GM12891 (cell line): ENCODE measurements around the gene JAZF1.
A peak's percentile ranks its signal among the peaks of the same experiment; 100 is the strongest.

Experiments used
- DNase-seq: peaks from one replicate; pipeline ENCODE4 v3.0.0; 2011; ENCODE audit warnings: low spot score; ENCODE audit not compliant: insufficient read length
- FAIRE-seq: peaks from 2 replicates; lab custom pipeline; 2011; peaks lifted over from hg19 to GRCh38; lab: Jason Lieb, UNC
- PAX5 ChIP-seq: IDR thresholded peaks from 2 replicates; pipeline ENCODE4 v1.6.1; 2011; ENCODE audit warnings: low read length, moderate library complexity, mild to moderate bottlenecking; ENCODE audit not compliant: insufficient read depth, severe bottlenecking
- POLR2A ChIP-seq: IDR thresholded peaks from 2 replicates; pipeline ENCODE4 v1.6.1; 2011; ENCODE audit warnings: low read depth, low read length, control low read depth
- POLR2AphosphoS5 ChIP-seq: IDR thresholded peaks from 2 replicates; pipeline ENCODE4 v1.6.1; 2011; ENCODE audit warnings: low read depth, low read length, control low read depth
- POU2F2 ChIP-seq: IDR thresholded peaks from 2 replicates; pipeline ENCODE4 v1.6.1; 2011; ENCODE audit warnings: low read depth, mild to moderate bottlenecking, control low read depth, low read length, moderate library complexity
- SPI1 ChIP-seq: IDR thresholded peaks from 2 replicates; pipeline ENCODE4 v1.6.1; 2011; ENCODE audit warnings: low read depth, low read length, control low read depth
- TAF1 ChIP-seq: IDR thresholded peaks from 2 replicates; pipeline ENCODE4 v1.6.1; 2011; ENCODE audit warnings: low read depth, low read length, control low read depth

The JAZF1 gene

DNA sequence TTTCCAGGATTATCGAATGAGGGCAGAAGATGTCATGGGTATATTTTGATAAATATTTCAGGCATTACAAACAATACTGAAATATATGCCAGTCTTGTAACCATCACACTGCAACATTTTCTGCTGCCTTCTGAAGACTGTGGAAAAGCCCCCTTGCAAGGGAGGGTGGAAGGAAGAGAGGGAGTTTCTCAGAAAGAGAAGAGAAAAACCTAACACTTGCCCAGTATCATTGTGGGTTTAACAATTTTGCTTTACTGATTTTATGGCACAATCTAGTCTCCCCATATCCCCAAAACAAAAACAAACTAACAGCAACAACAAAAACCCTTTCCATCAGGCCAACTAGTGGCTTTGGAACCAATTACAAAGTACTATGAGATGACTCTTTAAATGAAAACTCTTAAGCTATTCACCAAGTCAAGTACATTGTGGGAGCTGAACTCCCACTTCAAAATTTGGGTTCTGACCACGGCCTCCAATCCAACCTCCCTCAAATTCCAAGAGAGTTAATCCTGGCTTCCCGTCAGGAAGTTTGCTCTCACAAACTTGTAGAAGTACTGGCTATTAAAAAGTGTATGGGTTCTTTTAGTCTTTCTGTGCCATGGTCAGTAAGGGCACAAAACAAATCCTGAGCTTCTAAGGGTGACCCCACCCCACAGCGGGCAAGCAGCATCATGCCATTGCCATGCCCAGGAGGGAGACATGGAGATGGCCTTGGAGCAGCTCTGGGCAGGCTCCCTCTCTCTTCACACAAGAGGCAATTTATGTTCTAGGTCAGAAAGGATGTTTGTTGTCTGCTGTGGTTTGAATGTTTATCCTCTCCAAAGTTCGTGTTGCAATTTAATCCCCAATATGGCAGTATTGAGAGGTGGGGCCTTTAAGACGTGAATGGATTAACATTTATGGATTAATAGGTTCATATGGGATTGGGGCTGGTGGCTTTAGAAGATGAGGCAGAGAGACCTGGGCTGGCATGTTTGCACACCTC, 96.3 kb downstream of the JAZF1 start:
- DNase-seq (no peak), FAIRE-seq (no peak)
- no peak for TF ChIP-seq TAF1

DNA sequence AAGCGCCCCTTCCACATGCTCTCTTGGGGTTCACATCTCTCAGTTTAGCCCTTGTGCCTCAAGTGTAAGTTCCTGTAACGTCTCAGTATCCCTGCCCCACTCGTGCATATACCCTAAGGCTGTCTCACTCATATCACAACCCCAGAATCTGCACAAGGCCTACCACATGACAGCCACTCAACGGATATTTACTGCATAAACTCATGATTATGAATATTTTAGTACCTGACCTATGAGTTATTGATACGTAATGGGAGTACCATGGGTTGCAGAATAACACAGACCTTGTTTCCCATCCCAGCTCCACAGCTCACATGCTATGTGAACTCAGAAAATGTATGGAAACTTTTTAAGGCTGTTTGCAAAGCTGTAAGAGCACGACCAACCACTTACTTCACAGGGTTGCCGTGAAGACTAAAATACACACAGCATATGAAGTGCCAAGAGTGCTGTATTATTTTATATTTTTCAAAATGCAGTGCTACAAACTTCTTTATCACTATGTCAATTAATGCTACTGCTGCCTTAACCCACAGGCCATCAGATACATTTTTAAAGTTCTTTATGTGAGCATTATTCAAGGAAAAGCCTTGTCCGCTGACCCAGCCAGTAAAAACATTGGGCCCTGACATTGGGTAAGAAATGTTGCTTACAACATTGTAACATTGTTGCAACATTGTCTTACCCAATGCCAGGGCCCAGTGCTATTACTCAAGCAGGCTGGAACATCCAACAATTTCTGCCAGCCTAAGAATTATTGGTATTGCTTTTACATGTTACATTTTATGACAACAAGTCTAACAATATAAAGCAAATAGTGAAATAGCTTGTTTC, 97.2 kb downstream of the JAZF1 start:
- no peak for TF ChIP-seq POLR2AphosphoS5
- TF ChIP-seq SPI1, result no peak
- TF ChIP-seq PAX5, result no peak
- no peak for TF ChIP-seq TAF1
- DNase-seq, result no peak
- FAIRE-seq, result no peak

DNA sequence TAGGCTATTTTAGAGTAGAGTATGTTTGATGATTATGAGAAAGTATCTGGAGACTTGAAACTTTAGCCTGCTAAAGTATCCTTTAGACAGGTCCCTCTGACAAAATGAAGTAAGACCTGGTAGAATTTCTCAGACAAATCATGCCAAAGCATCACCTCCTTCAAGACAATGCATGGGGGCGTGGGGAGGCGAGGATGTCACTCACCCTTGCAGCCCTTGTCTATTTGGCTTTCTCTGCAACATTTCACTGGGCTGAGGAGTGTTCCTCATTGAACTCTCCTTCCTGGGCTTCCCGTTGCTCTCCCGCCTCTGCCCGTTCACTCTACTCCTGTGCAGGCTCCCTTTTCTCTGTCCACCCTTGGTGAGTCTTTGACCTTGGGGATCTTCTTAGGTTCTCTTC, 98.5 kb downstream of the JAZF1 start:
- no peak for DNase-seq
- no peak for TF ChIP-seq POU2F2
- TF ChIP-seq TAF1, result no peak
- no peak for FAIRE-seq

DNA sequence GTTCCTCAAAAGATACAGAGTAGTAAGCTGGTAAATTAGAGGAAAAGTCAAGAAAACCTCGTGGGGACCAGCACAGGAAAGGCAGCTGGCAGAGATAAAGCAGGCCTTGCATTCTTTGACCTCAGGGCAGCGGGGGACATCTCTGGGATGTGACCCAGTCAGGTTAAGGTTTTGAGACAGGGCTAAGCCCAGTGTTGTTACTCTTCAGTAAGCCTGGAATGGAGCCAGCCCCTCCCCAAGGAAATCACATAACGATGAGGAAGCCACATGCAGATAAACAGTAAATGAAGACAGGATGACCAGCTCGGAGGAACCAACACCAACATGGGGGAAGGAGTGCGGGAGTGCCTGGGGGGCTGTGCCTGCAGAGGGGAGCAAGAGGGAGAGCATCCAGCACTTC, 99.6 kb downstream of the JAZF1 start:
- DNase-seq, result no peak
- FAIRE-seq, result no peak
- no peak for TF ChIP-seq POU2F2
- TF ChIP-seq SPI1, result no peak
- no peak for TF ChIP-seq TAF1
- no peak for TF ChIP-seq POLR2A
- TF ChIP-seq POLR2AphosphoS5, result no peak
- no peak for TF ChIP-seq PAX5

DNA sequence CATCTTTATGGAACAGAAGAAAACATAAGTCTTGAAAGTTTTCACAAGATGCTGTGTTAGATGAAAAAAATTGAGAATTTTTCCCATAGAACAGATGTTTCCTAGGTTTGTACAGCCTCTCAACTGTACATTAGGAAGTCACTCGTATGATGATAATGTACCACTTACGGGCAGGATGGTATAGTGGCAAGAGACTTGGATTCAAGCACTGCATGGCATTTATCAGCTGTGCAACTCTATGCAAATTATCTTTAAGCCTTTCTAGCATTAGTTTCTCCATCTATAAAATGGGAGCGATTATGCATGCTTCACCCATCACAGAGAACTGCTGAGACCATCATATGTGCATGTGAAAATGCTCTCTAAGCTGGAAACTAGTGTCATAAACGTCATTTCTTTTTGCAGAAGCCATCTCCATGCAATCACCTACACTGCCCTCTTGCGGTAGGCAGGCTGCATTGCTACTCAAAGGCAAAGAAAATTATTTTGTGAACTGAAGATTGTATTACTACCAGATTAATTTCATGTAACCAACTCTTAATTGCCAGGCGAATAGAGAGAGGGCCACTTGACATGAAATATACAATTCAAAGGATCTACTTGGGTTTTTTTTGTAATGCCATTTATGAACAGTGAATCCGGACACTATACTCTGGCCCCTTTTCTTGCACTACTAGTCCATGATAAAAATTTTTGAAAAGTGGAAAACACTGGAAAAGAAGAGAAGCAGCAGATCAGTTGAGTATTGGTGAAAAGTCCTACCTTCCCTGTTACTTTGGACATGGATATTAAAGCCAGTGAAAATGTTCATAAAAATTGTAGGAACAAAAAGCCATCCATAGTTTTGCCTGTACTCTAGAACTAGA, 102.3 kb downstream of the JAZF1 start:
- DNase-seq (peak; percentile 10), FAIRE-seq (peak; percentile 85)
- TF ChIP-seq POLR2A, result no peak
- TF ChIP-seq PAX5, result no peak
- no peak for TF ChIP-seq POU2F2
- no peak for TF ChIP-seq SPI1
- no peak for TF ChIP-seq TAF1
- no peak for TF ChIP-seq POLR2AphosphoS5

DNA sequence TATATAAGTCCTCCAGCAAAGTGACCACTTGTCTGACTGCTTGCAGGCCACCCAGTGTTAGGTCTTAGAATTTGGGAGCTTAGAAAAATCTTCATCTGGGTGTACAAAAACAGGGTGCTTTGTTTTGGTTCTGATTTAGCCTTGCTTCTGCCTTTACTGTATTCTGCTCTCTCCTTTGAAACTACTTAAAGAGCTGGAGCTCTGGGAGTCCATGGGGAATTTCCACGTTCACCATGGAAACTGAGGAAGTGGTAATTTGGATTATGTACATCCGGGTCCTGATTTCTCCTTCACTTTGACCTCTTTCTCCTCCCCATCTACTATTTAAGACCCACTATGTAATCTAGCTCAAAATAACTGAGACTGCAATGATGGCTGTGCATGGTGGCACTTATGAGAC, 103.0 kb downstream of the JAZF1 start:
- no peak for FAIRE-seq
- TF ChIP-seq POLR2AphosphoS5 (no peak), PAX5 (no peak), POLR2A (no peak), POU2F2 (no peak), TAF1 (no peak), SPI1 (no peak)
- no peak for DNase-seq

DNA sequence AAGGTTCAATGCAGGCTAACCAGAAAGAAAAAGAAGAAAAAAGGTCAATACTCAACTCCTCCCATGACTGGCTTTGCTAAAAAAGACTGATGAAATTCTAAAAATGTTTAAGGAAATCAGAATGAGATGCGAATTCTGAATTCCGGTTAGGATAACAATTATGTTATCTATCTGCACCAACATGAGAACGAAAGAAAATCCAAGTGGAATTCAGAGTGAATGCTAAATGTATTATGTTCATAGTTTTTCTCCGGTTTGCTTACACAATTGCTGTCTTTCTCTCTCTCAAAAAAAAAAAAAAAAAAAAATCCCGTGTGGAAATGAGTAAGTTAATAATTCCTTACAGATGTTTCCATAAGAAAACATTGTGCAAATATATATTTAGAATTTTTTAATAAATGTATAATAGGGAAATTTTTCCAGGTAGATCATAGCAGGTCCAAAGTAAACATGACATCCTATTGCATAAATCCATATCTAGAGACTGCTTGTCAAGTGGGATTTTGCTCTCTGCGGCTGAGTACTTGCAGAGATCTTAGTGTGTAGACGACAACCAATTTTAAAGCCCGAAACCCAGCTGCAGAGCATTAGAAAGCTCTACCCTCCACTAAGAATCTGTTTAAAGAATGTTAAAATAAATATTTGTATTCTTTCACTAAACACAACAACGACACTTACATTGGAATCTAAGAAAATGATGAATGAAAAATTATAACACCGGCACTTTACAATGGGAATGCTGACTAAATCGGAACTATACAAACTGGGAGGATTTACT, 104.0 kb downstream of the JAZF1 start:
- TF ChIP-seq TAF1 (no peak), POLR2A (no peak), PAX5 (no peak), POLR2AphosphoS5 (no peak), SPI1 (no peak)
- no peak for DNase-seq

DNA sequence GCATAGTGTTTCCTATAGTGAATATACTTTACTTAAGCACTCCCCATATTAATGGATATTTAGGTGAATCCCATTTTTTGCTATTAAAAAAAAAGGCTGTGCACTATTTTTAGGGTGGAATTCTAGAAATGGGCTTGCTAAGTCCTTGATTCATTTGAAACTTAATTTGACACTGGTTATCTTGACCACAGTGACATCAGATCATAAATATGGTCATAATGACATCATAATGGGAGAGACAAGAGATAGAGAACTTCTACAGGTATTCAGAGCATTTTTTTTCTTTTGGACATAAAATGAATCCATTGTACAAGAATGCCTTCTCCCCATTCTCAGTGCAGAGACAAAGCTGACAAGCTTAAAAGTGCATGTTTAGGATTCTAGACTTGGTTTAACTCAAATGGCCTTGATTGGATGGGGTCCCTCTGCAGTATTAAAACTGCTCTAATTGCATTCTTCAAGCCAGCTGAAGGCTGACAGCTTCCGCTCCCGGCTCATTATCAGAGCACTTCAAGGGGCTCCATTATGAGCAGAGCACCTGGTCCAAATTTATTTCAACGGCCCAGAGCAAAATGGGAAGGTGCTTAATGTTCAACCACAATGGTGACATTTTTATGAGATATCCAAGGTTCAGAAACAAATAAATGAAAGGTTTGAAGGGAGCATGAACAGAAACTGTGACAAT, 104.8 kb downstream of the JAZF1 start:
- FAIRE-seq (no peak), DNase-seq (no peak)
- no peak for TF ChIP-seq POLR2A
- no peak for TF ChIP-seq PAX5
- TF ChIP-seq POLR2AphosphoS5, result no peak
- TF ChIP-seq SPI1, result no peak
- no peak for TF ChIP-seq POU2F2
- no peak for TF ChIP-seq TAF1

More for the DNA sequence above, 104.0 kb downstream of the JAZF1 start:
- FAIRE-seq, result no peak
